Neuronal stem cell (in vitro differentiated cells): ENCODE data around the gene PTPRM.

ENCODE experiments used
- DNase-seq: peaks from one replicate; pipeline ENCODE4 v3.0.0-alpha.2; 2013; ENCODE audit warnings: low spot score
- H2AFZ ChIP-seq: one replicate; pipeline ENCODE4 v1.6.1; 2013; ENCODE audit warnings: mild to moderate bottlenecking, low read length, inconsistent platforms
- H2AK5ac ChIP-seq: 2 replicates; pipeline ENCODE4 v1.6.1; 2013; ENCODE audit warnings: low read depth, mild to moderate bottlenecking, inconsistent platforms, low read length, moderate library complexity, mixed read lengths
- H2BK120ac ChIP-seq: 2 replicates; pipeline ENCODE4 v1.6.1; 2013; ENCODE audit warnings: low read depth, mild to moderate bottlenecking, inconsistent platforms, low read length, moderate library complexity, mixed read lengths
- H2BK12ac ChIP-seq: one replicate; pipeline ENCODE4 v1.6.1; 2013; ENCODE audit warnings: low read length, inconsistent platforms
- H2BK15ac ChIP-seq: 2 replicates; pipeline ENCODE4 v1.6.1; 2013; ENCODE audit warnings: mild to moderate bottlenecking, low read length, inconsistent platforms, mixed read lengths
- H2BK5ac ChIP-seq: one replicate; pipeline ENCODE4 v1.6.1; 2013; ENCODE audit warnings: inconsistent platforms, mild to moderate bottlenecking, low read length, moderate library complexity
- H3K14ac ChIP-seq: one replicate; pipeline ENCODE4 v1.6.1; 2013; ENCODE audit warnings: low read length, inconsistent platforms
- H3K18ac ChIP-seq: 2 replicates; pipeline ENCODE4 v1.6.1; 2013; ENCODE audit warnings: low read length, inconsistent platforms
- H3K23ac ChIP-seq: 2 replicates; pipeline ENCODE4 v1.6.1; 2013; ENCODE audit warnings: low read depth, mild to moderate bottlenecking, mixed read lengths, low read length, inconsistent platforms; ENCODE audit not compliant: poor library complexity
- H3K27ac ChIP-seq: replicated peaks from 3 replicates; pipeline ENCODE4 v1.5.1; 2013; ENCODE audit warnings: low read length, inconsistent platforms
- H3K27me3 ChIP-seq, 3 experiments: 2 replicates each; pipeline ENCODE4 v1.6.1; 2013; ENCODE audit warnings: low read length in 3 of 3, mild to moderate bottlenecking in 2 of 3, inconsistent platforms in 1 of 3, low read depth in 1 of 3, mixed read lengths in 1 of 3, moderate library complexity in 1 of 3; ENCODE audit not compliant: control insufficient read depth in 3 of 3, insufficient read depth in 3 of 3
- H3K36me3 ChIP-seq, 2 donors: replicated peaks in 1 of 2; 2 replicates each; pipeline ENCODE4 v1.6.1; 2013; ENCODE audit warnings: low read length in 2 of 2; ENCODE audit not compliant: control insufficient read depth in 2 of 2, insufficient read depth in 2 of 2
- H3K4ac ChIP-seq: 2 replicates; pipeline ENCODE4 v1.6.1; 2013; ENCODE audit warnings: inconsistent platforms, mild to moderate bottlenecking, low read length, moderate library complexity
- H3K4me1 ChIP-seq, 2 donors: 1 replicate in 1 of 2; 2 replicates in 1 of 2; pipeline ENCODE4 v1.6.1; 2013; ENCODE audit warnings: low read length in 2 of 2, low read depth in 1 of 2; ENCODE audit not compliant: control insufficient read depth in 2 of 2, insufficient read depth in 1 of 2
- H3K4me2 ChIP-seq: one replicate; pipeline ENCODE4 v1.6.1; 2013; ENCODE audit warnings: mild to moderate bottlenecking, low read length, inconsistent platforms; ENCODE audit not compliant: insufficient read depth, poor library complexity, severe bottlenecking
- H3K4me3 ChIP-seq, 2 donors: 2 replicates each; pipeline ENCODE4 v1.5.1; 2013; ENCODE audit warnings: low read length in 2 of 2, mild to moderate bottlenecking in 2 of 2, inconsistent platforms in 1 of 2, moderate library complexity in 1 of 2
- H3K79me1 ChIP-seq: one replicate; pipeline ENCODE4 v1.6.1; 2013; ENCODE audit warnings: low read depth, mild to moderate bottlenecking, inconsistent platforms, low read length, moderate library complexity
- H3K9ac ChIP-seq: one replicate; pipeline ENCODE4 v1.6.1; 2013; ENCODE audit warnings: mild to moderate bottlenecking, low read depth, low read length, inconsistent platforms; ENCODE audit not compliant: poor library complexity
- H3K9me3 ChIP-seq, 2 donors: replicated peaks in 1 of 2; 2 replicates each; pipeline versions ENCODE3 to v1.6.1; 2013; ENCODE audit warnings: low read length in 2 of 2, mild to moderate bottlenecking in 2 of 2, inconsistent platforms in 1 of 2, low read depth in 1 of 2, mixed read lengths in 1 of 2, moderate library complexity in 1 of 2; ENCODE audit not compliant: control insufficient read depth in 2 of 2, insufficient read depth in 1 of 2
- H4K8ac ChIP-seq: one replicate; pipeline ENCODE4 v1.6.1; 2013; ENCODE audit warnings: low read depth, mild to moderate bottlenecking, inconsistent platforms, low read length, moderate library complexity
- H4K91ac ChIP-seq: one replicate; pipeline ENCODE4 v1.6.1; 2013; ENCODE audit warnings: low read length, low read depth, mild to moderate bottlenecking, inconsistent platforms; ENCODE audit not compliant: poor library complexity
- WGBS, 2 donors: extraction: QIAGEN DNeasy Blood & Tissue Kit; methylation state at CpG; one replicate each; pipeline ENCODE4 v1.1.7; 2013; ENCODE audit warnings: missing lambda C conversion rate in 2 of 2, mixed read lengths in 1 of 2; ENCODE audit not compliant: insufficient read length in 2 of 2, insufficient replicate concordance in 1 of 2; ENCODE audit errors: extremely low coverage in 2 of 2; 5-methylcytosine and 5-hydroxymethylcytosine counted together

The PTPRM gene

DNA sequence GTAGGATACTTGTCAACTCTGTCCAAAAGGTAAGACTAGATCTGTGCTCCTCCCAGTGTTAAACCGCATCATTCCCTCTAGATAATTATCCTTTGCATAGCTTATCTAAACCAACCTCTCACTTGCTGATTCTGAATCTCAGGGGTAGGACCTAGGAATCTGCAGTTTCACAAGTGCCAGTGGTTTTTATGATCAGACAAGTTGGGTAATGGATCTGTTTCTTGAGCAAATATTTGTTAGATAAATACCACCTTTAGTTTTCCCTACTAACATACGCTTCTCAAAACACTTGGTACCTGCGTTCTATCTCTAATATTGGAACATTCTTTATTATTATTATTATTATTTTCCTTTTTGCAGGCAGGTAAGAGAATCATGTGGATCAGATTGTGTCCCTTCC is 439.9 kb downstream of the PTPRM start:
- Histone ChIP-seq H2BK12ac (no peak overlapping the region), H3K14ac (no peak overlapping the region), H3K27me3 (no peaks in the 10 kb centered on the region), H3K27ac (no peak overlapping the region), H3K4me2 (no peak overlapping the region), H2BK120ac (no peak overlapping the region), H2BK15ac (no peak overlapping the region), H3K79me1 (no peaks in the 10 kb centered on the region), H3K4me1 (peaks cover 0 to 34% of the 10 kb centered on the region in 2 donors), H2AFZ (no peak overlapping the region), H4K91ac (no peak overlapping the region), H2AK5ac (no peak overlapping the region), H3K23ac (no peak overlapping the region), H3K4ac (no peak overlapping the region), H3K9ac (no peak overlapping the region), H3K36me3 (no peaks in the 10 kb centered on the region), H4K8ac (no peak overlapping the region), H3K9me3 (no peaks in the 10 kb centered on the region), H3K18ac (no peak overlapping the region), H2BK5ac (no peak overlapping the region), H3K4me3 (no peak overlapping the region)
- no CpG with 5 or more reads among the region's 3 CpGs for WGBS, 2 donors
- no peak for DNase-seq

- no peaks in the 10 kb centered on the region for H3K9me3 ChIP-seq
- H3K4me1 ChIP-seq, result peaks cover 0 to 34% of the 10 kb centered on the region in 2 donors
- H3K18ac ChIP-seq, result no peak overlapping the region
- no peaks in the 10 kb centered on the region for H3K27me3 ChIP-seq
- H3K23ac ChIP-seq, result no peak overlapping the region
- H3K14ac ChIP-seq, result no peak overlapping the region
- H2BK120ac ChIP-seq, result no peak overlapping the region
- H2BK12ac ChIP-seq, result no peak overlapping the region
- no CpG with 5 or more reads among the region's 4 CpGs for whole genome bisulfite sequencing, 2 donors
- DNase-seq, result no peak
- no peak overlapping the region for H2BK15ac ChIP-seq
- H4K8ac ChIP-seq, result no peak overlapping the region
- no peak overlapping the region for H2BK5ac ChIP-seq
- H3K4me2 ChIP-seq, result no peak overlapping the region
- H2AFZ ChIP-seq, result no peak overlapping the region
- no peak overlapping the region for H3K9ac ChIP-seq
- H3K4me3 ChIP-seq, result no peak overlapping the region
- no peak overlapping the region for H3K4ac ChIP-seq
- H3K27ac ChIP-seq, result no peak overlapping the region
- no peak overlapping the region for H2AK5ac ChIP-seq
- no peak overlapping the region for H4K91ac ChIP-seq
- no peaks in the 10 kb centered on the region for H3K36me3 ChIP-seq
- H3K79me1 ChIP-seq, result no peaks in the 10 kb centered on the region
These were observed 440.9 kb downstream of the PTPRM start for GRCh38 chr18:8008033-8008432.

GRCh38 chr18:8011361-8011760 is 444.2 kb downstream of the PTPRM start:
- no CpG with 5 or more reads among the region's 1 CpG for WGBS, 2 donors

GRCh38 chr18:8011906-8012305 is 444.8 kb downstream of the PTPRM start:
- no CpG with 5 or more reads among the region's 4 CpGs for WGBS, 2 donors
- no peaks in the 10 kb centered on the region for H3K36me3 ChIP-seq
- no peak overlapping the region for H3K4me3 ChIP-seq
- H3K27me3 ChIP-seq, result no peaks in the 10 kb centered on the region
- peaks cover 0 to 10% of the 10 kb centered on the region in 2 donors for H3K4me1 ChIP-seq
- no peak overlapping the region for H3K4ac ChIP-seq
- H3K79me1 ChIP-seq, result no peaks in the 10 kb centered on the region
- no peak overlapping the region for H2BK15ac ChIP-seq
- H3K27ac ChIP-seq, result no peak overlapping the region
- no peak overlapping the region for H3K9ac ChIP-seq
- no peak for DNase-seq
- no peak overlapping the region for H2BK120ac ChIP-seq
- no peak overlapping the region for H4K91ac ChIP-seq
- H2AFZ ChIP-seq, result no peak overlapping the region
- H3K23ac ChIP-seq, result no peak overlapping the region
- H3K4me2 ChIP-seq, result no peak overlapping the region
- no peak overlapping the region for H2AK5ac ChIP-seq
- H2BK12ac ChIP-seq, result no peak overlapping the region
- no peak overlapping the region for H2BK5ac ChIP-seq
- no peak overlapping the region for H4K8ac ChIP-seq
- no peak overlapping the region for H3K18ac ChIP-seq
- H3K9me3 ChIP-seq, result no peaks in the 10 kb centered on the region
- H3K14ac ChIP-seq, result no peak overlapping the region

More at GRCh38 chr18:8011361-8011760, 444.2 kb downstream of the PTPRM start:
- Histone ChIP-seq H3K36me3 (no peaks in the 10 kb centered on the region), H4K8ac (no peak overlapping the region), H3K27me3 (no peaks in the 10 kb centered on the region), H3K4ac (no peak overlapping the region), H3K23ac (no peak overlapping the region), H3K14ac (no peak overlapping the region), H3K79me1 (no peaks in the 10 kb centered on the region), H4K91ac (no peak overlapping the region), H2AK5ac (no peak overlapping the region), H2AFZ (no peak overlapping the region), H2BK12ac (no peak overlapping the region), H3K4me3 (no peak overlapping the region), H3K4me2 (no peak overlapping the region), H3K9me3 (no peaks in the 10 kb centered on the region), H3K4me1 (peaks cover 0 to 11% of the 10 kb centered on the region in 2 donors), H2BK15ac (no peak overlapping the region), H3K18ac (no peak overlapping the region), H3K9ac (no peak overlapping the region), H2BK5ac (no peak overlapping the region), H3K27ac (no peak overlapping the region), H2BK120ac (no peak overlapping the region)
- DNase-seq, result no peak
